ENCODE data around the gene PLXNB1. TPM values are rescaled to one million over a fixed set of nuclear protein-coding genes. Genes with fewer than 3 reads are reported as not detected.

The PLXNB1 gene
- total RNA-seq, 1 donor from 2014 or later: 106 TPM

GRCh38 chr3:48388966-48389365 lies 40.9 kb downstream of the PLXNB1 start:
- H3K4me3 ChIP-seq (ENCODE audit: low read depth, low read length): no peak overlapping the region
- TF ChIP-seq, protein P1, sequence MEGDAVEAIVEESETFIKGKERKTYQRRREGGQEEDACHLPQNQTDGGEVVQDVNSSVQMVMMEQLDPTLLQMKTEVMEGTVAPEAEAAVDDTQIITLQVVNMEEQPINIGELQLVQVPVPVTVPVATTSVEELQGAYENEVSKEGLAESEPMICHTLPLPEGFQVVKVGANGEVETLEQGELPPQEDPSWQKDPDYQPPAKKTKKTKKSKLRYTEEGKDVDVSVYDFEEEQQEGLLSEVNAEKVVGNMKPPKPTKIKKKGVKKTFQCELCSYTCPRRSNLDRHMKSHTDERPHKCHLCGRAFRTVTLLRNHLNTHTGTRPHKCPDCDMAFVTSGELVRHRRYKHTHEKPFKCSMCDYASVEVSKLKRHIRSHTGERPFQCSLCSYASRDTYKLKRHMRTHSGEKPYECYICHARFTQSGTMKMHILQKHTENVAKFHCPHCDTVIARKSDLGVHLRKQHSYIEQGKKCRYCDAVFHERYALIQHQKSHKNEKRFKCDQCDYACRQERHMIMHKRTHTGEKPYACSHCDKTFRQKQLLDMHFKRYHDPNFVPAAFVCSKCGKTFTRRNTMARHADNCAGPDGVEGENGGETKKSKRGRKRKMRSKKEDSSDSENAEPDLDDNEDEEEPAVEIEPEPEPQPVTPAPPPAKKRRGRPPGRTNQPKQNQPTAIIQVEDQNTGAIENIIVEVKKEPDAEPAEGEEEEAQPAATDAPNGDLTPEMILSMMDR (conservative IDR thresholded peaks at IDR 0.05; ENCODE audit: low read depth, low read length): no peak
- DNase-seq (ENCODE audit: low read depth): no peak

GRCh38 chr3:48387634-48388033 lies 42.3 kb downstream of the PLXNB1 start:
- H3K4me3 ChIP-seq (ENCODE audit: low read depth, low read length): no peak overlapping the region
- no peak for DNase-seq (ENCODE audit: low read depth)
- TF ChIP-seq, protein P1 (conservative IDR thresholded peaks at IDR 0.05; ENCODE audit: low read depth, low read length): no peak

DNA sequence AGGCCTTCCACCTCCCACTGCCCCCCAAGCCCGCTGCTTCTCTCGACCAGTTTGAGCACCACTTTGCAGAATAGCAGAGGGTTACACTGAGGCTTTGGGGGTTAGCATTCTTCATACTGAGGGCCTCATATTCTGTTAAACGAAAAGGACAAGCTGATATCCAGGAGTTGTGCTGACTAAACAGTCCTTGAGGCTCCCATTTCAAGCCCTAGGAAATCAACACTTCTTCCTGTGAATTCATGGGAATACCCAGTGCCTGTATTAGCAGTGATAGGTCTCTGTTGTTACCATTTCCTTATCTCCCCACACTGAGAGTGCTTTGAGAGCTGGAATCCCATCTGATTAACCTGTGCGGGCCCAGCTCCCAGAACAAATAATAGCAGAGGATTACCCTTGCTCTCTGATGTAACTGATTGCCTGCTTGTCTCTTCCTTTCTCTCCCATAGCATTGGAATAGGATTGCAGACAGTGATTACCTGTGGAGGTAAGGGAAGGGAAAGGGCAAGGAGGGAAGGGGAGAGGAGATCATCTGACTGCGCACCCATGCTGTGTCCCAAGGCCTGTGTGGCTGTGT lies 56.9 kb downstream of the PLXNB1 start:
- no peak overlapping the region for H3K4me3 ChIP-seq (ENCODE audit: low read depth, low read length)
- TF ChIP-seq, protein P1 (conservative IDR thresholded peaks at IDR 0.05; ENCODE audit: low read depth, low read length): no peak

GRCh38 chr3:48372377-48372770 lies 57.5 kb downstream of the PLXNB1 start:
- H3K4me3 ChIP-seq (ENCODE audit: low read depth, low read length): no peak overlapping the region
- TF ChIP-seq, protein P1 (conservative IDR thresholded peaks at IDR 0.05; ENCODE audit: low read depth, low read length): no peak
- DNase-seq (ENCODE audit: low read depth): no peak

More for the DNA sequence above, 56.9 kb downstream of the PLXNB1 start:
- no peak for DNase-seq (ENCODE audit: low read depth)

DNA sequence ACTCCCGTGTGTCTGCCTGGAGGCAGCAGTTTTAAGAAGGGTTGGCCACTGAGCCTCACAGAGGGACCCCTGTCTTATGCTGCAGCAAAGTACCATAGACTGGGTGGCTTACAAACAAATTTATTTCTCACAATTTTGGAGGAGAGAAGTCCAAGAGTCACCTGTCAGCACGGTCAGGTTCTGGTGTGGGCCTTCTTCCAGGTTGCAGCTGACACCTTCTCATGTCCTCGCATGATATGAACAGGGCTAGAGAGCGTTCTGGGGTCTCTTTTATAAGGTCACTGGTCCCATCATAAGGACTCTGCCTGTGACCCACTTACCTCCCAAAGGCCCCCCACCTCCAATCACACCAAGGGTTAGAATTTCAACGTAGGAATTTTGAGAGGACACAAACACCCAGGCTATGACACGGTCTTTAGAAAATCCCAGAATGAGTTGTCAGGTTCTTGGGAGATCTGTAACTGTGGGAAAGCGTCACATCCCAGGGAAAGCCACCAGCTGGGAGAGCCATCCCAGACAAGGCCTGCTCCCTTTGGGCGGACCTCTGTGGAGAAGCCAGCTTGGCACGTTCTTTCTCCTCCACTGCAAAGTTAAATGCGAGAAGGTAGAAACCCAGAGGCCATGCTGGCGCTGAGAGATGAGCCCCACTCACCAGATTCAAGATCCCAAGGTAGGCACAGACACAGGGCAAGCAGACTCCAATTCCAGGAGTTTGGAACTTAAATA lies 58.1 kb downstream of the PLXNB1 start, which contains the start of gene FBXW12:
FBXW12 (plus strand) TSS at position 569 of the 726 bp plus-strand sequence. CDS start 549 bp downstream, outside the sequence.
- TF ChIP-seq, protein P1 (conservative IDR thresholded peaks at IDR 0.05; ENCODE audit: low read depth, low read length): no peak
- DNase-seq (ENCODE audit: low read depth): no peak
- H3K4me3 ChIP-seq (ENCODE audit: low read depth, low read length): no peak within 1 kb of the TSS

GRCh38 chr3:48370333-48370713 lies 59.6 kb downstream of the PLXNB1 start:
- no peak for DNase-seq (ENCODE audit: low read depth)
- no peak overlapping the region for H3K4me3 ChIP-seq (ENCODE audit: low read depth, low read length)
- TF ChIP-seq, protein P1 (conservative IDR thresholded peaks at IDR 0.05; ENCODE audit: low read depth, low read length): no peak
